ENCODE measurements around the gene HNRNPA2B1.

- TF ChIP-seq CTCF (IDR thresholded peaks at IDR 0.05; ENCODE audit: low read depth, low read length, poor library complexity, severe bottlenecking) (no peak), EZH2phosphoT487 (IDR thresholded peaks at IDR 0.05; ENCODE audit: borderline replicate concordance, low read length) (no peak)
Measured at GRCh38 chr7:26145238-26145637, 55.3 kb downstream of the HNRNPA2B1 start.

Measured in DOHH2 (cell line).